Uterus (tissue), 2 donors: ENCODE measurements around the gene SLC2A9.

Source experiments
- POLR2A ChIP-seq, 2 donors: fragments of 450-650 bp; IDR thresholded peaks; one replicate each; pipeline ENCODE4 v1.6.1; 2016; ENCODE audit warnings: antibody characterized with exemption in 2 of 2, mild to moderate bottlenecking in 1 of 2, moderate library complexity in 1 of 2
- TF ChIP-seq, protein P1 (sequence below), 4 experiments: fragments of 200-600 bp in 2 of 4; fragments of 450-650 bp in 2 of 4; sonication (generic) in 2 of 4; IDR thresholded peaks; one replicate each; pipeline ENCODE4 v1.5.1; 2016 to 2019; ENCODE audit warnings: antibody characterized with exemption in 4 of 4, mild to moderate bottlenecking in 2 of 4, moderate library complexity in 1 of 4

DNA sequence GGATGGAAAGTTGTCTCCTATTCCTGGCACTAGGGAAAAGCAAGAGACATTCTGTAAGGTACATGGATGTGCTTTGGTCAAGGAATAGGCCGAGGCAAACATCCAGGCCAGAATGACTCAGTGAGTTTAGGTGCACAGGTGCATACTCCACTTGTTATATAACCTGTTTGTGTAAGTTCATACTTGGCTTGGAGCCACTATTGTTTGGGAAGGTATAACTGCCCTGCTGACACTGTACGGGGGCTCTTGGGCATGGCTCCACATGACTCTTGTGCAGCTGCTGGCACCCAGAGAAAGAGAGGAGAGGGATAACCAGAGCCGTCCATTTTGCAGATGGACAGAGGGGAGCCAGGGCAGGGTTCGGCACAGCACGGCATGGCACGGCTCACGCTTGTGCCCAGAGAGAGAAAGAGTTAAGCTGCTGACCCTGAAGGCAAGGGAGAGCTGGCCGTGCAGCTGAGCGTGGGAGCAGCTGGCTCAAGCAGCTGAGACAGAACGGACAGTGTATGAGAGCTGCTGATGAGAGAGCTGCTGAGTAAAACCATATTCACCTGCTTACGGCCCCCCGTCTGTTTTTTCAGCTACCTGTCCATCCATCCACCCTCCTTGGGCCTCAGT lies 98.0 kb downstream of the SLC2A9 start:
- TF ChIP-seq, protein P1, sequence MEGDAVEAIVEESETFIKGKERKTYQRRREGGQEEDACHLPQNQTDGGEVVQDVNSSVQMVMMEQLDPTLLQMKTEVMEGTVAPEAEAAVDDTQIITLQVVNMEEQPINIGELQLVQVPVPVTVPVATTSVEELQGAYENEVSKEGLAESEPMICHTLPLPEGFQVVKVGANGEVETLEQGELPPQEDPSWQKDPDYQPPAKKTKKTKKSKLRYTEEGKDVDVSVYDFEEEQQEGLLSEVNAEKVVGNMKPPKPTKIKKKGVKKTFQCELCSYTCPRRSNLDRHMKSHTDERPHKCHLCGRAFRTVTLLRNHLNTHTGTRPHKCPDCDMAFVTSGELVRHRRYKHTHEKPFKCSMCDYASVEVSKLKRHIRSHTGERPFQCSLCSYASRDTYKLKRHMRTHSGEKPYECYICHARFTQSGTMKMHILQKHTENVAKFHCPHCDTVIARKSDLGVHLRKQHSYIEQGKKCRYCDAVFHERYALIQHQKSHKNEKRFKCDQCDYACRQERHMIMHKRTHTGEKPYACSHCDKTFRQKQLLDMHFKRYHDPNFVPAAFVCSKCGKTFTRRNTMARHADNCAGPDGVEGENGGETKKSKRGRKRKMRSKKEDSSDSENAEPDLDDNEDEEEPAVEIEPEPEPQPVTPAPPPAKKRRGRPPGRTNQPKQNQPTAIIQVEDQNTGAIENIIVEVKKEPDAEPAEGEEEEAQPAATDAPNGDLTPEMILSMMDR (IDR thresholded peaks at IDR 0.05) = no peak
- TF ChIP-seq POLR2A (IDR thresholded peaks at IDR 0.05) = no peak
